HG03066 (cell line): ENCODE measurements around the gene INIP.

Experiments
- ATAC-seq: cut with Tn5 transposase; IDR thresholded peaks from one replicate; pipeline ENCODE4 v1.9.1; 2021; ENCODE audit warnings: low read depth; ENCODE audit not compliant: unreplicated experiment

INIP gene

GRCh38 chr9:112717661-112718331 lies at the start of gene INIP:
Gene INIP (minus strand): TSS chr9:112718117. CDS start chr9:112716485, 1,632 bp downstream.
- peak; percentile 92 for ATAC-seq

- no peak for ATAC-seq
These were observed 47.4 kb upstream of the INIP start for GRCh38 chr9:112765281-112765680.

DNA sequence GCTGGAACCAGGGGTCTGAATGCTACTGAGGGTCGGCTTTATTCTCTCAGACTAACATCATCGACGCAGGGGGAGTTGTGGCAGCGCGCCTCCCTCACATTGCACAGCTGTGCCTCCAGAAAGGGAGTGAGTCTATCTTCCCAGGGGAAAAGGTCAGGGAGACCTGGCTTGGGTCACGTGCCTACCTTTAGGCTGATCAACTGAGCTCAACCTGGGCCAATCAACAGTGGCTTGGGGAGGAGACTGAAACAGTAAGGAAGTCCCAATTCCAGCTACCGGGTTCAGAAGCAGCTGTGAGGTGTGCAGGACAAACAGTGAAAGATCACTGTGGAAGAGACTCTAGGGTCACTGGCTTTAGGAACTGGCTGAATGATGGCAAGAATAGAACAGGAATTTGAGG lies 46.9 kb upstream of the INIP start:
- ATAC-seq: no peak

GRCh38 chr9:112764344-112764743 lies 46.4 kb upstream of the INIP start:
- ATAC-seq: no peak

DNA sequence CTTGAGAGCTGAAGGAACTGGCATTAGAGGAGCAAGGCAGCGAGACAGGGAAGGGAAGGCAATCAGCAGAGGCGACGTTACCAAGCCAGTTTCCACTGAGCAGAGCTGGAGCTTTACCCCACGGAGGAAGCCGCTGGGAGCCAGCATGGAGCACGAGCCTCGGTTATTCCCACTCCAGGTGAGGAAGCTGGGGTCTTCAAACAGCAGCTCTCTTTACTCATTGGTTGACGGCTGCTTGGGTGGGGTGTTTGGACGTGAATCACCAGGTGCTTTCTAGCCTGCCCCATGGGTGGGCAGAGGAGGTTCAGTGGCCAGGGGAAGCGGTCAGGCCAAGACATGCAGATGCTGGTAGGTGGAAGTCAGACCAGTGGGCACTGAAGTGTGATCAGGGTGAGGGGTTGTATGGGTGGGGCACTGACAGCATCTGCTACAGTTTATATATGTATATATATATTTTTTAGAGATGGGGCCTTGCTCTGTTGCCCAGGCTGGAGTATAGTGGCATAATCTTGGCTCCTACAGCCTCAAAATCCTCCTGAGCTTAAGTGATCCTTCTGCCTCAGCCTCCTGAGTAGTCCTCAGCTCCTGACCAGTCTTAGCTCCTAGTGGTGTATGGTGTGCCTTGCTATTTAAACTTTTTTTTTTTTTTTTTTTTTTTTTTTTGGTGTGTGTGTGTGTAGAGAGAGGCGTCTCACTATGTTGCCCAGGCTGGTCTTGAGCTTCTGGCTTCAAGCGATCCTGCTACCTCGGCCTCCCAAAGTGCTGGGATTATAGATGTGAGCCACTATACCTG lies 45.0 kb upstream of the INIP start:
- ATAC-seq: no peak

DNA sequence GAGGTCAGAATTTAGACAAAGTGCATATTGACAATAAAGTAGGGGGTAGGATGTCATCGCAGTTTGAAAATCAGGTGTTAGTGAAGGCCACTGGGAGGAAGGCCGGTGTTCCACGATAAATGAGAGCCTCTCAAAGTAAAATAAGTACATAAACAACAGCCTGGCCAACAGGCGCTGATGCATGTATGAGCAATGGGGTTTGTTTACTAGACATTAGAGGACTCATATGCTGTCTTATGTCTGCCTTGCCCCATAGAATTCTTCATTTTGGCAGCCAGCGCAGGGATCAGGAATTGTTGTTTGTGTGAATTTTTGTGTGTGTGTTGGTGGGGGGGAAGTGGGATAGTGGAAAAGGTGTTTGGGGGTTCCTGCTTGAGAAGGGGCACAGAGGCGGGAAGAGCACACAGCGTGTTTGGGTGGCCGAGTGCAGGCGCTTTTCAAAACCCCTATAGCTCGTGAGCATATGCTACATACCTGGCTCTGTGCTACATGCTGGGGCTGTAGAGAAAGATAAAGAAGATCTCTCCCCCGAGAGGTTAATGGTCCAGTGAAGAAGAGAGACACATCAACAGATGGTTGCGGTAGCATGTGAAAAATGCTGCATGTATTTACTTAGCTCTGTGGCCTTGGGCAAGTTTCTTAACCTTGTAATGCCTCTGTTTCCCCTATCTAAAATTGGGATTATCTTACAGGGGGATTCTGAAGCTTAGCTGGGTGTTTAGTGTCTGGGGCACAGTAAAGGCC lies 44.2 kb upstream of the INIP start:
- no peak for ATAC-seq

DNA sequence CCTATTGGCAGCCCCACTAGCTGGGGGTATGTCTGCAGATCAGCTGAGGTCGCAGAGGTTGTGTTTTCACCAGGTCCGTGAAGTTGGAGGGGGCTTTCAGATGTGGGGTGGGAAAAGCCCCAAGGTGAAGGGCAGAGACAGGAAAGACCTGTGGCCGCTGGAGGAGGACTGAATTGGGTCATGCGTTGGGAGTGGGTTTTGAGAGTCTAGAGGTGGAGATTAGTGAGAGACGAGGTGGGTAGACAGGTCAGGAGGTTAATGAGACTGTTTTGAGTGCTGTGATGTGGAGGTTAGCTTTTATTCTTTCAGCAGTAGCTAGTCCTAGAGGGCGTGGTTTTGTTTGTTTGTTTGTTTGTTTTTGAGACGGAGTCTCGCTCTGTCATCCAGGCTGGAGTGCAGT lies 42.9 kb upstream of the INIP start:
- ATAC-seq: no peak

GRCh38 chr9:112757940-112758339 lies 40.0 kb upstream of the INIP start:
- no peak for ATAC-seq

- no peak for ATAC-seq
These were observed 39.5 kb upstream of the INIP start for GRCh38 chr9:112757282-112757883.

- ATAC-seq: no peak
These were observed 37.8 kb upstream of the INIP start for GRCh38 chr9:112755675-112756074.

DNA sequence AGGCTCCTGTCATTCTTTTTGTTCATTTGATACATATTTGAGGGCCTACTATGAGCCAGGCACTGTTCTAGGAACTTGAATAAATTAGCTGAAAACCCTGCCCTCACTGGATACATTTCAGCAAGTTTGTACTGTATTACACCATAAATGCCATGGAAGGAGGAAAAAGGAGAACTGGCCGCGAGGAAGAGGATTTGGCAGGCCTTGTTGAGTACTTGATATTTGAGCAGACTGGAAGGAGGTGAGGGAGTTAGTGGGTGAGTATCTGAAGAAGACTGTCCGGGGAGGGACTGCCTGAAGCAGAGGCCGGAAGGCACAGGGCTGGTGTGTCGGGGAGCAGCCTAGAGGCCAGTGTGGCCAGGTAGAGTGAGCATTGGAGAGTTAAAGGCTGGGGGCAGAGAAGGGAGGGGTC lies 37.1 kb upstream of the INIP start:
- ATAC-seq: no peak

DNA sequence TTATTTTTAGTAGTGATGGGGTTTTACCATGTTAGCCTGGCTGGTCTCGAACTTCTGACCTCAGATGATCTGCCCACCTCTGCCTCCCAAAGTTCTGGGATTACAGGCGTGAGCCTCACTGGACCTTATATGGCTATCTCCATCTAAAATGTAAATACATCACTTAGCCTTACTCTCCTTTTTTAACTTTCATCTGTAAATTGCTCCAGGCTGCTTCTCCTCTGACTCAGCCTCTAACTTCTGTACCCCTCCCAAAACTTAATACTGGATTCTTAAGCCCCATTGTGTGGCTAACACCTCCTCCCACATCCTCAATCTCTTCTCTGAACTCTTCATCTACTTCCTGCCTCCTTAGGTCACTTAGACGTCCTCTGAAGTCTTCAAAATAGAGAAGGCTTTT lies 36.7 kb upstream of the INIP start:
- no peak for ATAC-seq

DNA sequence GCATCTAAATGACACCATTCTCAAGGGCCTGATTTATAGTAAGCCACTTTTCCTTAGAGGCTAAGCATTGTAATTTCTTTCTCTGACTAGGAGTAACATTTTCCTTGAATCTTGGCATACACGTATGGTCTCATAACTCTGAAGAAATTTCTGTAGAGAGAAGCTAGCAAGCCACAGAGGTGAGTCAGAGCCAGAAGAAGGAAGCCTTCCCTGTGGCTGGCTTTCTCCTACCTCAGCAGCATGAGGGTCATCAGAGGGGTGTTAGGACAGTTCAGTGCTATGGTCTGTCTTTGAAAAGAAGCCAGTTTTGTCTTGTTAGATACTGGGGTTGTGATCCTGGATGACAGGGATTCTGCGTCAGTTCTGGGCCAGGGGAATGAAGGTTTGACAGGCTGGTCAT lies 35.8 kb upstream of the INIP start:
- no peak for ATAC-seq

DNA sequence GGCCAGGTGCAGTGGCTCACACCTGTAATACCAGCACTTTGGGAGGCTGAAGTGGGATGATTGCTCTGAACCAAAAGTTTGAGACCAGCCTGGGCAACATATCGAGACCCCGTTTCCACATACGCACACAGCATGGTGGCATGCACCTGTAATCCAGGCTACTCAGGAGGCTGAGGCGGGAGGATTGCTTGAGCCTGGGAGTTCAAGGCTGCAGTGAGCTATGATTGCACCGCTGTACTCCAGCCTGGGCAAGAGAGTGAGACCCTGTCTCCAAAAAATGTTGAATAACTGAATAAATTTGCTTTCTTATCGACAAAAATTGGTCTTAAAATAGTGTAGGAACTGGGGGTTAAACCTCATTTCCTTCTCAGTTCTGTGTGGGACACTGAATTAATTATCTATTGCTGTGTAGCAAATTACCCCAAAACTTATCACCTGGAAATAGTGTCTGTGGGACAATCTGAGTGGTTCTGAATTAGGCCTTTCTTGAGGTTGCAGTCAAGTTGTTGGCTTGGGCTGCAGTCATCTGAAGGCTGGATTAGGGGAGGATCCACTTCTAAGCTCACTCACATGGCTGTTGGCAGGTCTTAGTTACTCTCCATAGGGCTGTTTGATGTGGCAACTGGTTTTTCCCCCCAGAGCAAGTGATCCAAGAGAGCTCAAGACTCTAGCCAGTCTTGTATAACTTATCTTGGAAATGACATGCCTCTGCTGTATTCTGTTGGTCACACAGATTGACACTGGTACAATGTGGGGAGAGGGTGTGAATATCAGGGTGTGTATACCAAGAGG lies 34.6 kb upstream of the INIP start:
- no peak for ATAC-seq

DNA sequence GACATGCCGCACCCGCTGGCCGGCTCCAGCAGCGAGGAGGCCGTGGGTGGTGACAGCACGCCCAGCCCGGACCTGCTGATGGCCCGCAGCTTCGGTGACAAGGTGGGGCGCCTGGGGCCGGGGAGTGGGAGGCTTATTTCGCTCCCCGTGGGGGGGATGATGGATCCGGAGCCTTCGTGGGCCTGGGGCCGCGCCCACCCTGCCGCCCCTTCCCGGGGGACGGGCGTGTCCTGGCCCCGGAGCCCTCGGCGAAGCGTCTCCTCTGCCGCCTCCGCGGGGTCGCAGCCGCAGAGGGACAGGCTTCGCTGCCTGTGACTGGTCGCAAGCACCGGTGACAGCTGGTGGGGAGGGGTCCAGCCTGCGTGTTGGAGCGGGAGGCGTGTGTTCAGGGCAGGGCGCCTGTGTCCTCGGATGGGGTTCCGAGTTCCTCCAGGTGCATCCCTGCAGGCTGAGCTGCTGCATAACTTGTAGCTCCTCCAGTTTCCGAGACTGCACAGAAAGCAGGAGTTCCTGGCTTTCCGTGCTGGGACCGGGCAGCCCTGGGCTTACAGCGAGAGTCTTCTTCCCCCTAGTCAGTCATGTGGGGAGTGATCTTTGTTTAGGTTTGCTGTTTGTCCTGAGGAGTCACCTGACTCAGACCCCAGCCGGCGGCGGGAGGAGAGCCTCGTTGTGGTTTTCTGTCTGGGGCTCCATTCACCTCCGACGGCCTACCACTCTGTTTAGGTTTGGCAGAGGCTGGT lies 33.3 kb upstream of the INIP start:
- peak; percentile 42 for ATAC-seq

- ATAC-seq: no peak
These were observed 32.8 kb upstream of the INIP start for GRCh38 chr9:112750764-112751055.

- peak; percentile 64 for ATAC-seq
These were observed 32.3 kb upstream of the INIP start, which contains the start of gene SNX30 for GRCh38 chr9:112750016-112750763. Gene SNX30 (plus strand): TSS chr9:112750760. CDS start chr9:112751002, 242 bp downstream.

- no peak for ATAC-seq
These were observed 29.2 kb upstream of the INIP start for GRCh38 chr9:112747094-112747493.

- ATAC-seq: no peak
These were observed 26.3 kb upstream of the INIP start for GRCh38 chr9:112744177-112744576.
